ENCODE data around the gene ANK2. TPM values are rescaled to one million over a fixed set of nuclear protein-coding genes. Genes with fewer than 3 reads are reported as not detected.

Gene ANK2
- total RNA-seq, 2 donors from 2014 or later, result 70.0 to 124 TPM

DNA sequence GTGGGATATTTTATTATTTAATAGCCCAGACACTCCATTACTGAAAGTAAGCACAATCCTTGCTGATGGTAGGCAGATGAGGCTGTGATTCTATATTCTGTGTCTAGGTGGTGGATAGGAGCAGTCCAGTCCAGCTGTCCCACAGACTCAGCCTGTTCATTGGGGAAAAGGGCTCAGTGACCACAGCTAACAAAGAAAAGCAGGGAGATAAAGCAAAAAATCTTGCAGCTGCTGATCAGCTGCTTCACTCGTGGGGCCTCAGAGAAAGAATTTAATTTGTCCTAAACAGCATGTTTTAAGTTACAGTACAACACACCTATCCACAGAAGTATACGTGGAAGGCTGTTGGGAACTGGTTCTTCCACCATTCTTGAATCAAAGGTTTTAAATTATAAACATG, 40.7 kb upstream of the ANK2 start:
- H3K27ac ChIP-seq (ENCODE audit: low read depth, low read length), result no peak overlapping the region
- H3K9ac ChIP-seq (ENCODE audit: extremely low read depth, low read length, poor library complexity, severe bottlenecking), result no peak overlapping the region
- Mint-ChIP-seq H3K27ac (no peak overlapping the region), H3K4me3 (no peak overlapping the region), H3K4me1 (peaks cover 19% of the 10 kb centered on the region), H3K36me3 (ENCODE audit: low read depth) (peaks cover 8% of the 10 kb centered on the region), H3K9me3 (no peaks in the 10 kb centered on the region), H3K27me3 (ENCODE audit: insufficient read depth) (no peaks in the 10 kb centered on the region)
- no peak for DNase-seq
- H3K36me3 ChIP-seq (ENCODE audit: control insufficient read depth, insufficient read depth, low read length), result peaks cover 8% of the 10 kb centered on the region
- no peak overlapping the region for H3K4me3 ChIP-seq (ENCODE audit: low read length)
- peaks cover 2% of the 10 kb centered on the region for H3K9me3 ChIP-seq (ENCODE audit: control insufficient read depth, low read length)
- no peaks in the 10 kb centered on the region for H3K27me3 ChIP-seq (ENCODE audit: control insufficient read depth, insufficient read depth, low read length, poor library complexity, severe bottlenecking)
- TF ChIP-seq, protein P1, sequence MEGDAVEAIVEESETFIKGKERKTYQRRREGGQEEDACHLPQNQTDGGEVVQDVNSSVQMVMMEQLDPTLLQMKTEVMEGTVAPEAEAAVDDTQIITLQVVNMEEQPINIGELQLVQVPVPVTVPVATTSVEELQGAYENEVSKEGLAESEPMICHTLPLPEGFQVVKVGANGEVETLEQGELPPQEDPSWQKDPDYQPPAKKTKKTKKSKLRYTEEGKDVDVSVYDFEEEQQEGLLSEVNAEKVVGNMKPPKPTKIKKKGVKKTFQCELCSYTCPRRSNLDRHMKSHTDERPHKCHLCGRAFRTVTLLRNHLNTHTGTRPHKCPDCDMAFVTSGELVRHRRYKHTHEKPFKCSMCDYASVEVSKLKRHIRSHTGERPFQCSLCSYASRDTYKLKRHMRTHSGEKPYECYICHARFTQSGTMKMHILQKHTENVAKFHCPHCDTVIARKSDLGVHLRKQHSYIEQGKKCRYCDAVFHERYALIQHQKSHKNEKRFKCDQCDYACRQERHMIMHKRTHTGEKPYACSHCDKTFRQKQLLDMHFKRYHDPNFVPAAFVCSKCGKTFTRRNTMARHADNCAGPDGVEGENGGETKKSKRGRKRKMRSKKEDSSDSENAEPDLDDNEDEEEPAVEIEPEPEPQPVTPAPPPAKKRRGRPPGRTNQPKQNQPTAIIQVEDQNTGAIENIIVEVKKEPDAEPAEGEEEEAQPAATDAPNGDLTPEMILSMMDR (conservative IDR thresholded peaks at IDR 0.05), result no peak
- WGBS, 2 experiments (ENCODE audit: insufficient coverage in 1 of 2, insufficient read length in 1 of 2), result 90 to 95% methylated on average over 1 to 2 of the region's 2 CpGs
- H3K4me1 ChIP-seq (ENCODE audit: control insufficient read depth, insufficient read depth, low read length), result peaks cover 4% of the 10 kb centered on the region

DNA sequence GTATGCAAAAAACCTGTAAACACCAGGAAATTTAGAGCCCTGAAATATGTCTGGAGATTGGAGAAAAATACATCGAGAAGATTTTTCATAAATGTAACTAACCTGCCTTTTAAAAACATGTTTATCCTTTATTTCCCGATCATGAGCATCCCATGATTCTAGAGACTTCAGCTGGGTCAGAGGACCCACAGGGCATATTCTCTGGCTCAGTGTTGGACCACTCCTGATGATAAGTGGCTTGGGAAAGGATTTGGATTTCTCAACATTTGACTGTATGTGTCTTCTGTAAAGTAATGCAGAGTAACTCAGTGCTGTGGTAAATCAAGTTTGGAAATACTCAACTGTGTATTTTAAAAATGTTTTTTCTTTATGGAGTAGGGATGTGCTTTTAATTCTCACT, 40.0 kb upstream of the ANK2 start:
- peaks cover 15% of the 10 kb centered on the region for H3K36me3 ChIP-seq (ENCODE audit: control insufficient read depth, insufficient read depth, low read length)
- Mint-ChIP-seq H3K9me3 (no peaks in the 10 kb centered on the region), H3K36me3 (ENCODE audit: low read depth) (peaks cover 12% of the 10 kb centered on the region), H3K27ac (no peak overlapping the region), H3K27me3 (ENCODE audit: insufficient read depth) (no peaks in the 10 kb centered on the region), H3K4me3 (no peak overlapping the region), H3K4me1 (peaks cover 19% of the 10 kb centered on the region)
- peaks cover 4% of the 10 kb centered on the region for H3K4me1 ChIP-seq (ENCODE audit: control insufficient read depth, insufficient read depth, low read length)
- TF ChIP-seq, protein P1 (conservative IDR thresholded peaks at IDR 0.05), result no peak
- 90 to 100% methylated on average over 1 to 2 of the region's 2 CpGs for WGBS, 2 experiments (ENCODE audit: insufficient coverage in 1 of 2, insufficient read length in 1 of 2)
- no peak overlapping the region for H3K9ac ChIP-seq (ENCODE audit: extremely low read depth, low read length, poor library complexity, severe bottlenecking)
- no peak overlapping the region for H3K27ac ChIP-seq (ENCODE audit: low read depth, low read length)
- peaks cover 9% of the 10 kb centered on the region for H3K9me3 ChIP-seq (ENCODE audit: control insufficient read depth, low read length)
- H3K27me3 ChIP-seq (ENCODE audit: control insufficient read depth, insufficient read depth, low read length, poor library complexity, severe bottlenecking), result no peaks in the 10 kb centered on the region
- no peak for DNase-seq
- no peak overlapping the region for H3K4me3 ChIP-seq (ENCODE audit: low read length)

DNA sequence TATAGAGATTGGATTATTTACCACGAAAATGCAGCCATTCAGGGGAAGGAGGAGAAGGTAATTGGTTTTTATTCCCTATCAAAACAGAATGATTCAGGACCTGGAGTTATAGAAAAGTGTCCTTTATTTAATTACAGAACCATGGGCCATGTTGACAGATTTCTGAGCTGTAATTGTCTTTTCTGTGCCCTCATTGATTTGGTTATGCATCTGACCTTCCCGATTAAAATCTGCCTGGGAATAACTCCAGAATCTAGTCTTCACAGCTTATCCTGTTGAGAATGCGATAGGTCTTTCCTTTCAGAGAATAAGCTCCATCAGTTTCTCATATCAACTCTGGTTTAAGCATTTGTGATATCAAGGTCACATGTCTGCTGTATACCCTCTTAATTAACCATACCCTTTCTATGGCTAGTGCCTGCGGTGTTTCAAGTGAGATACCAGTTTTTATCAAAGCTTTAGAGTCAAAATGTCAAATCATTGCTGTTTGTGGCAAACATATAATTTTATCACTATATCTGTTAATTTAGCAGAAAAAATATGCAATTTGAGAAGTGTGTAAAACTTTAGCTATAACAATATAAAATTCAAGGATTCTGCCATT, 37.2 kb upstream of the ANK2 start:
- Histone ChIP-seq H3K36me3 (ENCODE audit: control insufficient read depth, insufficient read depth, low read length) (peaks cover 9% of the 10 kb centered on the region), H3K9me3 (ENCODE audit: control insufficient read depth, low read length) (peaks cover 10% of the 10 kb centered on the region), H3K9ac (ENCODE audit: extremely low read depth, low read length, poor library complexity, severe bottlenecking) (no peak overlapping the region), H3K4me3 (ENCODE audit: low read length) (no peak overlapping the region), H3K27me3 (ENCODE audit: control insufficient read depth, insufficient read depth, low read length, poor library complexity, severe bottlenecking) (no peaks in the 10 kb centered on the region), H3K27ac (ENCODE audit: low read depth, low read length) (no peak overlapping the region), H3K4me1 (ENCODE audit: control insufficient read depth, insufficient read depth, low read length) (peaks cover 4% of the 10 kb centered on the region)
- peaks cover 6% of the 10 kb centered on the region for H3K36me3 Mint-ChIP-seq (ENCODE audit: low read depth)
- H3K4me1 Mint-ChIP-seq, result peaks cover 19% of the 10 kb centered on the region
- H3K27me3 Mint-ChIP-seq (ENCODE audit: insufficient read depth), result no peaks in the 10 kb centered on the region
- whole genome bisulfite sequencing, 2 experiments (ENCODE audit: insufficient coverage in 1 of 2, insufficient read length in 1 of 2), result 95 to 98% methylated on average over 4 of the region's 4 CpGs
- H3K4me3 Mint-ChIP-seq, result no peak overlapping the region
- H3K9me3 Mint-ChIP-seq, result no peaks in the 10 kb centered on the region
- no peak for DNase-seq
- H3K27ac Mint-ChIP-seq, result no peak overlapping the region
- TF ChIP-seq, protein P1 (conservative IDR thresholded peaks at IDR 0.05), result no peak

Data from endodermal cell (in vitro differentiated cells).